ENCODE data around the gene ZFAND6. TPM values are rescaled to one million over a fixed set of nuclear protein-coding genes. Genes with fewer than 3 reads are reported as not detected.

The ZFAND6 gene
- total and polyA plus RNA-seq, 10 of the 15 experiments (the other 5 are each of a cell fraction or from before 2014, with no cell fraction given), result 78.9 to 179 (median 135) TPM

DNA sequence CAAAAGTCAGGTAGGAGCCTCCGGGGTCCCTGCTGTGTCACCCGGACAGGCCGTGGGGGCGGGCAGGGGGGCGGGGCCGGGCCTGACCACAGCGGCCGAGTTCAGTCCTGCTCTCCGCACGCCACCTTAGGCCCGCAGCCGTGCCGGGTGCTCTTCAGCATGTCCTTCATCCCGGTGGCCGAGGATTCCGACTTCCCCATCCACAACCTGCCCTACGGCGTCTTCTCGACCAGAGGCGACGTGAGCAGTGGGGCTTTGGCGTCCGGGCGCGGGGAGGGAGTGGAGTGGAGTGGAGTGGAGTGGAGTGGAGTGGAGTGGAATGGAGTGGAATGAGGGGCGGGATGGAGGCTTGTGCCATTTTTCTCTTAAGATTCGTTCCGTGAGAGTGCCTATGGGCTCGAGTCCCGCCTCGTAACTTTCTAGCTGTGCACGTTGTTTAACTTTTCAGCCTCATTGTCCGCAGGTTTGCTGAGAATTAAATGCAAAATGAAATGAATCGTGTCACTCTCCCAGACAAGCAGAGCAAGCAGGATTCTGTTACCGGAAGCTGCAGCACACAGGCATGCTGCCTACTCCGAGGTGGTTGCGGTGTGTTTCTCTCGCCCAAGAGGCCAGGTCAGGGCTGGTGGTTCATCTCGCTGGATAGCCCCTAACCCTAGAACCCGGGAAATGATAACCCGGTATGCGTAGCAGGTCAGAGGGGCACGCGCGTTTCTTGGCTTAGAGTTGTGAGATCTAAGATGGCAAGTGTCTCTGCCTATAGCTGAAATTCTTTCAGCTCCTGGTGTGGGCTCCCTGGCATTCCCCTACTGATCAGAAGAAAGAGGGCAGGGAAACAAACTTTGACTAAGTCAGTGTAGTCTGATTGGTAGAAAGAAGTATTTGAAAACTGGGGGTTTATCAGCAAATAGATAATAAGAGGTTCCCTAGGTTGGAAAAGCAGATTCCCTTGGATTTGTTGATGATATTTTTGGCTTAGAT, 93.7 kb downstream of the ZFAND6 start, which contains the start of gene FAH (continued):
- TF ChIP-seq NR2C2 (IDR thresholded peaks at IDR 0.05; ENCODE audit: borderline replicate concordance, control insufficient read depth, insufficient read length, low read depth), result no peak
- TF ChIP-seq ZNF217 (IDR thresholded peaks at IDR 0.05), result no peak
- no peak for TF ChIP-seq SREBF2 (IDR thresholded peaks at IDR 0.05; ENCODE audit: low read length)
- TF ChIP-seq RUNX3 (IDR thresholded peaks at IDR 0.05; ENCODE audit: low read length), result peak; percentile 66
- no peak for TF ChIP-seq FOXM1 (IDR thresholded peaks at IDR 0.05; ENCODE audit: low read depth, low read length)
- peak; percentile 71; the same call in 1 of the 2 replicates for TF ChIP-seq RB1 (IDR thresholded peaks at IDR 0.05; ENCODE audit: borderline replicate concordance)
- TF ChIP-seq DPF2 (IDR thresholded peaks at IDR 0.05), result peak; percentile 30; the same call in 1 of the 2 replicates
- peak; percentile 53; the same call in 1 of the 2 replicates for TF ChIP-seq HDGF (IDR thresholded peaks at IDR 0.05)
- peak; percentile 49 to 78; a peak in 3 of 4 replicates for TF ChIP-seq BHLHE40 (IDR thresholded peaks at IDR 0.05; ENCODE audit: borderline replicate concordance in 1 of 2, low read depth in 2 of 2, low read length in 1 of 2)
- TF ChIP-seq, protein P1, sequence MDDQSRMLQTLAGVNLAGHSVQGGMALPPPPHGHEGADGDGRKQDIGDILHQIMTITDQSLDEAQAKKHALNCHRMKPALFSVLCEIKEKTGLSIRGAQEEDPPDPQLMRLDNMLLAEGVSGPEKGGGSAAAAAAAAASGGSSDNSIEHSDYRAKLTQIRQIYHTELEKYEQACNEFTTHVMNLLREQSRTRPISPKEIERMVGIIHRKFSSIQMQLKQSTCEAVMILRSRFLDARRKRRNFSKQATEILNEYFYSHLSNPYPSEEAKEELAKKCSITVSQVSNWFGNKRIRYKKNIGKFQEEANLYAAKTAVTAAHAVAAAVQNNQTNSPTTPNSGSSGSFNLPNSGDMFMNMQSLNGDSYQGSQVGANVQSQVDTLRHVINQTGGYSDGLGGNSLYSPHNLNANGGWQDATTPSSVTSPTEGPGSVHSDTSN (IDR thresholded peaks at IDR 0.05; ENCODE audit: insufficient replicate concordance, low read depth, low read length), result peak; percentile 14
- TF ChIP-seq NR2C1 (IDR thresholded peaks at IDR 0.05), result peak; percentile 44; the same call in 1 of the 2 replicates
- peak; percentile 19; the same call in 1 of the 2 replicates for TF ChIP-seq SMARCA5 (IDR thresholded peaks at IDR 0.05)
- no peak for TF ChIP-seq POU2F2 (IDR thresholded peaks at IDR 0.05; ENCODE audit: borderline replicate concordance, low read depth, low read length)
- 0 out of 2 replicates have a peak, but pooled peaks have one; percentile 22 for TF ChIP-seq LARP7 (IDR thresholded peaks at IDR 0.05)

Measured in GM12878 (cell line).